Natural killer cell (primary cell): ENCODE measurements around the gene FAM117A. TPM values are rescaled to one million over a fixed set of nuclear protein-coding genes. Genes with fewer than 3 reads are reported as not detected.

Experiments used
- ATAC-seq, 3 donors: fragments of 150-1000 bp in 2 of 3; fragments of 200-7000 bp in 1 of 3; cut with Tn5 transposase; 1 replicate in 1 of 3; 2 replicates in 2 of 3; pipeline ENCODE4 v1.10.0; 2021; ENCODE audit warnings: mild to moderate bottlenecking in 2 of 3, moderate library complexity in 2 of 3
- DNase-seq, 2 donors: peaks; one replicate each; pipeline versions ENCODE4 v3.0.0 to v3.0.0-alpha.2; 2013 to 2021; ENCODE audit warnings: mixed read lengths in 1 of 2
- H3K27ac ChIP-seq: one replicate; pipeline ENCODE4 v1.5.1; 2013; ENCODE audit warnings: mild to moderate bottlenecking, low read length
- H3K27me3 ChIP-seq: one replicate; pipeline ENCODE4 v1.6.1; 2013; ENCODE audit warnings: low read length; ENCODE audit not compliant: control insufficient read depth, insufficient read depth
- H3K36me3 ChIP-seq: one replicate; pipeline ENCODE4 v1.6.1; 2013; ENCODE audit warnings: low read length; ENCODE audit not compliant: control insufficient read depth, insufficient read depth
- H3K4me1 ChIP-seq: one replicate; pipeline ENCODE4 v1.6.1; 2013; ENCODE audit warnings: low read length; ENCODE audit not compliant: control insufficient read depth, insufficient read depth
- H3K4me3 ChIP-seq: one replicate; pipeline ENCODE4 v1.5.1; 2013; ENCODE audit warnings: low read length
- H3K9me3 ChIP-seq: one replicate; pipeline ENCODE4 v1.6.1; 2013; ENCODE audit warnings: low read length; ENCODE audit not compliant: control insufficient read depth, insufficient read depth
- H3K27ac Mint-ChIP-seq, 2 donors: one replicate each; pipeline ENCODE4 v1.8.0; 2022; ENCODE audit warnings: mild to moderate bottlenecking in 2 of 2, mixed read lengths in 2 of 2, moderate library complexity in 1 of 2
- H3K27me3 Mint-ChIP-seq, 2 donors: one replicate each; pipeline ENCODE4 v1.8.0; 2022; ENCODE audit warnings: low read depth in 2 of 2, mixed read lengths in 2 of 2
- H3K36me3 Mint-ChIP-seq: one replicate; pipeline ENCODE4 v1.8.0; 2022; ENCODE audit warnings: mixed read lengths
- H3K4me1 Mint-ChIP-seq, 2 donors: one replicate each; pipeline ENCODE4 v1.8.0; 2022; ENCODE audit warnings: mixed read lengths in 2 of 2
- H3K4me3 Mint-ChIP-seq: one replicate; pipeline ENCODE4 v1.8.0; 2022; ENCODE audit warnings: mild to moderate bottlenecking, moderate library complexity, mixed read lengths
- H3K9me3 Mint-ChIP-seq, 2 donors: one replicate each; pipeline ENCODE4 v1.8.0; 2022; ENCODE audit warnings: mixed read lengths in 2 of 2
- WGBS: methylation state at CpG from one replicate; pipeline ENCODE4 v1.1.7; 2013; ENCODE audit warnings: missing lambda C conversion rate; ENCODE audit not compliant: insufficient coverage; 5-methylcytosine and 5-hydroxymethylcytosine counted together
- intact Hi-C: fragments of 100-400 bp; cut with micrococcal nuclease; formaldehyde crosslinking; loops from one replicate; pipeline ENCODE4 v1.14.2; 2022
- total RNA-seq, 4 donors: library from RNA; stranded (reverse); fragments of 120-200 nt in 1 of 4; gene quantifications; one replicate each; pipeline versions ENCODE4 v1.2.3 to v1.2.4, GENCODE V29; 2013 to 2022
- TF ChIP-seq, protein P1 (sequence below): fragments of 200-600 bp; IDR thresholded peaks from one replicate; pipeline ENCODE4 v1.8.0; 2022; ENCODE audit warnings: antibody characterized with exemption

Gene FAM117A
- total RNA-seq, 3 donors from 2014 or later (not counting 1 experiment from before 2014, with no cell fraction given) = 55.2 to 88.4 (median 79.2) TPM

- peak overlapping the region; percentile 16 for H3K4me3 ChIP-seq
- TF ChIP-seq, protein P1, sequence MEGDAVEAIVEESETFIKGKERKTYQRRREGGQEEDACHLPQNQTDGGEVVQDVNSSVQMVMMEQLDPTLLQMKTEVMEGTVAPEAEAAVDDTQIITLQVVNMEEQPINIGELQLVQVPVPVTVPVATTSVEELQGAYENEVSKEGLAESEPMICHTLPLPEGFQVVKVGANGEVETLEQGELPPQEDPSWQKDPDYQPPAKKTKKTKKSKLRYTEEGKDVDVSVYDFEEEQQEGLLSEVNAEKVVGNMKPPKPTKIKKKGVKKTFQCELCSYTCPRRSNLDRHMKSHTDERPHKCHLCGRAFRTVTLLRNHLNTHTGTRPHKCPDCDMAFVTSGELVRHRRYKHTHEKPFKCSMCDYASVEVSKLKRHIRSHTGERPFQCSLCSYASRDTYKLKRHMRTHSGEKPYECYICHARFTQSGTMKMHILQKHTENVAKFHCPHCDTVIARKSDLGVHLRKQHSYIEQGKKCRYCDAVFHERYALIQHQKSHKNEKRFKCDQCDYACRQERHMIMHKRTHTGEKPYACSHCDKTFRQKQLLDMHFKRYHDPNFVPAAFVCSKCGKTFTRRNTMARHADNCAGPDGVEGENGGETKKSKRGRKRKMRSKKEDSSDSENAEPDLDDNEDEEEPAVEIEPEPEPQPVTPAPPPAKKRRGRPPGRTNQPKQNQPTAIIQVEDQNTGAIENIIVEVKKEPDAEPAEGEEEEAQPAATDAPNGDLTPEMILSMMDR = no peak
- DNase-seq = no peak
- Mint-ChIP-seq H3K9me3 (no peaks in the 10 kb centered on the region), H3K36me3 (no peaks in the 10 kb centered on the region), H3K4me1 (peaks cover 53 to 56% of the 10 kb centered on the region in 2 donors), H3K4me3 (peak overlapping the region; percentile 99), H3K27me3 (no peaks in the 10 kb centered on the region), H3K27ac (peak overlapping the region; percentile 99)
- no peak for ATAC-seq
- H3K9me3 ChIP-seq = no peaks in the 10 kb centered on the region
- H3K27me3 ChIP-seq = no peaks in the 10 kb centered on the region
- H3K27ac ChIP-seq = peak overlapping the region; percentile 14
- peaks cover 25% of the 10 kb centered on the region for H3K4me1 ChIP-seq
- WGBS = 5% methylated on average over 17 of the region's 17 CpGs
- intact Hi-C loops = loop anchor here (1.0 to 2.0 kb wide), 3 partner anchors 25 to 218 kb away; partner anchors contain the start of gene FAM117A
- peaks cover 28% of the 10 kb centered on the region for H3K36me3 ChIP-seq
Observed at GRCh38 chr17:49789243-49789578, 25.3 kb upstream of the FAM117A start.

DNA sequence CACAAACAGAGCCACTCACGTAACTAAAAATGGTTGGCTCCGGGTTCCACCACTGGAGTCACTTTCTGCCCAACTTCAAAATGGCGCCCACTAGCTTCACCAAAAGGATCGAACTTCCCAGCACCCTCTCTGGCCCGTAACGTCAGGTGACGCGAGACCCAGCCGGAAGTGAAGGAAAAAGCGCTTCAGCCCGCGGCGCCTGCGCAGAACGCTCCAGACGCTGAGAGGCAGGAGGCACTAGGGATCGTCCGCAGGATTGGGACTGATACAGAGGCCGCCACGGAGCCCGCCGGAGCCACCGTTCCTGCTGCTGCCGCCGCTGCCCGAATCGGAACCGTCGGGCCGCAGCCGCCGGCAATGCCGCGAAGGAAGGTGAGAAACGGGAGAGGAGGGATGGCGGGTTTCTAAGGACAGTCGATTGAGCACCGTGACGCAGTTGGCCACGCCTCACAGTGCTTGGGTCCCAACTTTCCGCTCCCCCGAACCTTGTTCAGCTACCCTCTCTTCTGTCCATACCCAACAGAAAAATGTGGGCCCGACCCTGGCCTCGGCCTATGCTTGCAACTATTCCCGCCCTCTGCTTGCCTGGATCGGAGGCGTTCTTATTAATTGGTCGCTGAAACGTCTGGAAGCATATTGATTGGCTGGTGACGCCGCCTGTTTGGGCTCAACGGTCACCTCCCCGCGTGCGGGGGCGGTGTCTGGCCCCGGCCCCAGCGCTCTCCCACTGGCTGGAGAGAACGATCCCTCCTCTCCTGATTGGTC lies 24.7 kb upstream of the FAM117A start, which contains the start of gene KAT7:
Gene KAT7 (plus strand): TSS at position 204 of the 765 bp plus-strand sequence. CDS start 154 bp downstream, at position 358.
- under 1% methylated on average over 59 of the region's 59 CpGs for WGBS
- peaks cover 22% of the 10 kb centered on the region for H3K4me1 ChIP-seq
- no peaks in the 10 kb centered on the region for H3K36me3 Mint-ChIP-seq
- H3K27me3 ChIP-seq = no peaks in the 10 kb centered on the region
- no peaks in the 10 kb centered on the region for H3K9me3 ChIP-seq
- peaks cover 22% of the 10 kb centered on the region for H3K36me3 ChIP-seq
- intact Hi-C loops = loop anchor here (1.0 to 2.0 kb wide), 7 partner anchors 24 to 218 kb away; partner anchors contain the start of genes FAM117A and SPOP
- no peaks in the 10 kb centered on the region for H3K27me3 Mint-ChIP-seq
- peaks cover 52 to 55% of the 10 kb centered on the region in 2 donors for H3K4me1 Mint-ChIP-seq
- DNase-seq (peak; percentile 98 to 100), ATAC-seq (peak; percentile 80 to 94 (median 85))
- H3K4me3 Mint-ChIP-seq = peak within 1 kb of the TSS; percentile 99
- H3K4me3 ChIP-seq = peak within 1 kb of the TSS; percentile 100
- H3K27ac Mint-ChIP-seq = peak within 1 kb of the TSS; percentile 99
- H3K27ac ChIP-seq = peak within 1 kb of the TSS; percentile 100
- TF ChIP-seq, protein P1 = no peak
- no peaks in the 10 kb centered on the region for H3K9me3 Mint-ChIP-seq

DNA sequence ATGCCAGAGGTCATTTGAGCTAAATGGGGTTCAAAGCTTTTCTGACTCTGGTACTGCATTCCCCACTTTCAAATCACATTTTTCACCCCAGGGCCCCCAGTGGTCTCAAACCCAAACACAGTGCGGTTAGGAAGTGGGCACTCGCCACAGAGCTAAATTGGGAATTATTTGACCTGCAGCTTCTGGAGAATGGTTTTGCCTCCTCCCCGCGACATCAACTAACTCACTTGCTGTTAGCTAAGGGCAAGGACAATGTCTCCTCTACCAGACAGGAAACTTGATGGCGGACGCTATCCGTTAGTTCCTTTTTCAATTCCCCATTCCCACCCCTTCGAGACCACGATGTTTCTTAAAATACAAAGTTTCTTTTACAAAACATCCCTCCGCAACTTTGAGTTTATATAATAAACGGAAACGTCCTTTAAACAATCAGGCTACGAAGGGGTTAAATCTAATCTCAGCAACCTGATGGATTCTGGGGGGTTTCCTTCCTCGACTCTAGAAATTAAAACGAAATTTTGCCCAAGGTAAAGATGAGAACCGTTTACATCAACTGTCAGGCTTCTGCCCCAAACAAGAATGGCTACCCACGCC lies 24.1 kb upstream of the FAM117A start:
- peak in 1 of 3 donors; percentile 1 for ATAC-seq
- peaks cover 47 to 51% of the 10 kb centered on the region in 2 donors for H3K4me1 Mint-ChIP-seq
- H3K36me3 Mint-ChIP-seq = no peaks in the 10 kb centered on the region
- H3K27me3 Mint-ChIP-seq = no peaks in the 10 kb centered on the region
- peak in 1 of 2 donors; percentile 31 for DNase-seq
- intact Hi-C loops = loop anchor here (1.0 to 2.0 kb wide), 6 partner anchors 39 to 217 kb away; partner anchors contain the start of gene SPOP
- H3K9me3 Mint-ChIP-seq = no peaks in the 10 kb centered on the region
- 2% methylated on average over 17 of the region's 17 CpGs for WGBS
- H3K27ac Mint-ChIP-seq = peak overlapping the region; percentile 99
- TF ChIP-seq, protein P1 = no peak
- Histone ChIP-seq H3K27me3 (no peaks in the 10 kb centered on the region), H3K4me1 (peaks cover 22% of the 10 kb centered on the region), H3K27ac (peak overlapping the region; percentile 100), H3K9me3 (no peaks in the 10 kb centered on the region), H3K36me3 (peaks cover 16% of the 10 kb centered on the region), H3K4me3 (peak overlapping the region; percentile 100)
- peak overlapping the region; percentile 99 for H3K4me3 Mint-ChIP-seq
